NCI-H69 (cell line): ENCODE results near the gene PLPP4.
"Not testable (repeated sequence)": the region's sequence is repeated elsewhere in the genome, so short reads cannot be mapped to it uniquely, and the experiment has no call there.

Source experiments
- DNase-seq: peaks from one replicate; lab custom pipeline; 2025; lab: John Stamatoyannopoulos, UW

PLPP4 gene

DNA sequence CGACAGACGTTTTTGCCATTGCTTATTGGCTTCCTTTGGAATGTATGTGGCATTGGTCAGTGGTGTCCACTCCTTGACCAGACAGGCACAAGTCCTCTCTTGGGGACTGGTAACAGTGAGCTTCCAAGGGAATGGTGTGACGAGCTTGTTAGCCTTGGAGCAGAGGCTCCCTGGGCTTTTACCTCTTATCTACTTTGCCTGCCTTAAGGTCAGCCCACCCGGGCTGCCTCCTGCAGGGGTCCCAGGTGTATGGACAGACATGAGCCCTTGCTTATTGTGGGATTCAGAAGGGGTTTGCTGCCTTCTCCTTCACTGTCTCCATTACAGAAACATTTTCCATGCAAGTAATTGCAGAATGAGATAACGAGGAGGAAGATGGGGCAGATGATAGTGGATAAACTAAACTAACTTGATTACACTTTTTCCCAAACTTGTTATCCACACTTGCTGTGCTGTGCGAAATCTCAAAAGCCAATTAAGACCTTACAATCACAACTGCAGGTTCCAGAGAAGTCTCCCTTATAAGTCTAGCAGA is 29.7 kb downstream of the PLPP4 start:
- no peak for DNase-seq

GRCh38 chr10:120490288-120490687 is 33.3 kb downstream of the PLPP4 start:
- DNase-seq: no peak

DNA sequence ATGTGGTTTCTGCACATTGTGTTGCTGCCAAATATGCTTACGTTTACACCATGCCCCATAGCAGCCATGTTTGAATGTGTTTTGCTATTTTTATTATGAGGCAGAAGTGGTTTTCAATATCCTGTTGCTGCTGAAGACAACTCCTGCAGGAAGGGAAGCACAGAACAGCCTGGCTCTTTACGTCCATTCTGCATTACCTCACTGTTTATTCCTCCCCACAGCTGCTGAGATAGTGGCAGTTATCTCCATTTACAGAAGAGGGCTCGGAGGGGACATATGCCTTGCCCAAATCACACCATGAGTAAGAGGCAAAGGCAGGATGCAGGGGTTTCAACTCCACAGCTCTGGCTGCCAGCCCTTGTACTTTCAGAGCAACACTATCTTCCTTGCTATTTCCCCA is 35.3 kb downstream of the PLPP4 start:
- peak; percentile 2 for DNase-seq

DNA sequence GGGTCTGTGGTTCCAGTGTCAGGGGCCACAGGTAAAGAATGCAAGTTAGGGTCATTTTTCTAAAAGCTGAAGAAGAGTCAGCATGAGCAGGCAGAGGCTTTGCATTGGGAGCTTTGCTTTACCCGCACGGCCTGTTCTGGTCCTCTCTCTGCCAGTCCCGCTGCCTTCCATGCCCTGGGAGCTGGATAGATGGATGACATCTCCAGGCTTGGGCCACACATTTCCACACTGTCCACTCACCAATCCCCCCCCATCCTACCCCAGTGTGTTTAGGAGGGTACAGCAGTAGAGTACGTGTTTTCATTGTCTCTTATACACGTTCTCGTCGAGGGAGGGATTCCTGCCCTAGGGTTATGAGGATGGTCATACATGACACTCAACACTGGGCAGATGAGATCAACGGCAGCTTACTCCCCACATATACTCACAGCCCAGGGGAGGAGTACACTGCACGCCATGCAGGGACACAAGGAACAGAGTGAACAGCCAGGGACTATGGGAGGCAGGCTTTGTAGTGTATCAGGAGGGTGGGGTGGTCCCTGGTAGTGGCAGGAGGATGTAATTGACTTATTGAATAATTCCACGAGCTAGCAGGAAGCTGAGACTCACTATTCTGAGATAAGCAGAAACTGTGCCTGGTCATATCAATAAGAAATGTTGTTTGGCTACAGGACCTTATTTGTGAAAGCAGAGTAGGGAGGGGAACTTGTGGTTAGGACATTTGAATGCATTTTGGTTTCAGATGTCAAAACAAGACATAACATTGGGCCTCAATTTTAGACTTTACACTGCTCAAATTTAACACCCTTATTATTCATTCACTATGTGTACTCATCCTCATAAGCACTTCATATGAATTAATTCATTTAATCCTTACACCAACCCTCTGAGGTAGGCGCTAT is 36.6 kb downstream of the PLPP4 start:
- no peak for DNase-seq

DNA sequence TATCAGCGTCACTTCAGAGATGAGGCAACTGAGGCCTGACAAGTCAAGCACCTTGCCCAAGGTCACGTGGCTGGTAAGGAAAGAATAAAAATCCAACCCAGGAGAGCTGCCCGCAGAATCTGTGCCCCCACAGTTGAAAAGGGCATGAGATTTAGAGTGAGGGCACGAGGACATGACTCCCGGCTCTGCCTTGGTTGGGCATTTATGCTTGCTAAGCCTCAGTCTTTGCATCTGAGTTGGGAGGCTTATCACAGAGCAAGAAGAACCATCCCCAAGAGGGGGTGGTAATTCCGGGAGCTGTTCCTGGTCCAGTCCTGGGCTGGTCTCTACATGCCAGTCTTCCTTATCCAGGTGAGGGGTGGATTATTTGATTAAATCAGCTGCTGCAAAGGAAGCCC is 37.3 kb downstream of the PLPP4 start:
- DNase-seq: no peak

- peak; percentile 13 for DNase-seq
Observed at GRCh38 chr10:120495226-120496009, 38.4 kb downstream of the PLPP4 start.

DNA sequence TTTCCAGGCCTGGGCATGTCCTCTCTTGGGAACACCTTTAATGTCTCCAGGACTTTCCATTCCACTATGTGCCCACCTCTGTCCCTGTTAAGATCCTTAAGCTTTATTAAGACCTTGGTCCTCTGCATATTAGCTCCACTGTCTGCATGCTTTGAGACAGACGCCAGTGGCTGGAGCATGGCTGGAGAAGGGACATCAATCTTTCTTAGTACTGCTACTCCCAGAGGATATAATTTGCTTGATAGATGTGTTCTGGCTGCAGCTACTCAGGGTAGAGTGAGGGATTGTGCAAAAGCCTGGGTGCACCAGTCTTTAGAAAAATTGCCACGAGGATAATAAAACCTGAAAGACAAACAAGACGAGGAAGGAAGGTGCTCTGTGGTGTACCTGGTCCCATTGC is 42.9 kb downstream of the PLPP4 start:
- DNase-seq: no peak

- no peak for DNase-seq
Observed at GRCh38 chr10:120503689-120504088, 46.7 kb downstream of the PLPP4 start.

DNA sequence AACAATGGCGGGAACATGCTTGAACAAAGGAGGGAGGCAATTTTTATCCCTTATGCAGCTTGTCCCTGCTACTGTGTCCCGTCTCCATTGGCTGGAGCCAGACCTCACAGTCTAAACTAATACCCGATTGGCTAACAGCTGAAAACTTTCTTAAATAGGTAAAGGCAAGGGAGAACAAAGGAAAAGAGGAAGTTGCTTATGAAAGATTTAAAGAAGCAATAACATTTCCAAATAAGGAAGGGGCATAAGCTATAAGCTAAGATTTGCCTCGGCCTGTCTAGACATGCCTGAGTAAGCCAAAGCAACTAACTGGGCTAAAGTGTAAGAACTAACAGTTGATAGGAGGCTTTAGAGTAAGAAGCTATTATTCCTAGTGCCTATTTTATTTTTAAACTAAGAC is 47.2 kb downstream of the PLPP4 start:
- DNase-seq: not testable (repeated sequence)

- no peak for DNase-seq
Observed at GRCh38 chr10:120505056-120505455, 48.0 kb downstream of the PLPP4 start.

DNA sequence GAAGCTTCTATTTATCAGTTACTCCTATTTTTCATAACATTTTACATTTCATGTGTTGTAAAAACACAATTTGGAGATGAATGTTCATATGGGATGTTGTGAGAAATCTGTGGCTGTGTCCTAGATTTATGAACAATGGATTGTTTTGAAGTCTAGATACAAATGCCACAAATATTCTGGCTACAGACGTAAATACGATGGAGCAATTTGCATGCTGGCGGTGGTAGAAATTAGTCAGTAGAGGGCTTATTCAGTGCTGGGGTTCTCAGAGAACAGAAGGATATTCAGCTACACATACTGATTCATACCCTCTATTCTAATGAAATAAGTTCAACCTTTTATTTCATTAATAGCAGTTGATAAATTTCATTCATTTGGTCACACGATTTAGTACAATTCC is 48.8 kb downstream of the PLPP4 start:
- DNase-seq: no peak

- DNase-seq: no peak
Observed at GRCh38 chr10:120506674-120507073, 49.6 kb downstream of the PLPP4 start.

DNA sequence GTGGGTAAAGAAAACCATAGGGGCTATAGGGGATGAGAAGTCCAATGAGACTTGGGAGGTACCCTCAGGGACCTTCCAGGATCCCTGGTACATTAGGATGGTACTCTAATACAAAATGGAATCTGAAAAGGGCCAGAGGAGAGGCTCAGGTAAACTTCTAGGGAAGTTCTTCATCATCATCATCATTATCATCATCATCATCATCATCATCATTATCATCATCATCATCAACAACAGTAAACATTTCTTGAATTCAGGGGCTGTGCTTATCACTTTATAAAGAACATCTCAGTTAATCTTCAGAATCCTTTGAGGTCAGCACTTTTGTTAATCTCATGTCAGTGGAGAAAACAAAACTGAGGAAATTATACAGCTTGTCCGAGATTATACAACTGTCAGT is 50.1 kb downstream of the PLPP4 start:
- no peak for DNase-seq

- DNase-seq: no peak
Observed at GRCh38 chr10:120507651-120508050, 50.6 kb downstream of the PLPP4 start.

GRCh38 chr10:120508393-120508792 is 51.4 kb downstream of the PLPP4 start:
- DNase-seq: peak; percentile 5

- no peak for DNase-seq
Observed at GRCh38 chr10:120508966-120509365, 51.9 kb downstream of the PLPP4 start.

DNA sequence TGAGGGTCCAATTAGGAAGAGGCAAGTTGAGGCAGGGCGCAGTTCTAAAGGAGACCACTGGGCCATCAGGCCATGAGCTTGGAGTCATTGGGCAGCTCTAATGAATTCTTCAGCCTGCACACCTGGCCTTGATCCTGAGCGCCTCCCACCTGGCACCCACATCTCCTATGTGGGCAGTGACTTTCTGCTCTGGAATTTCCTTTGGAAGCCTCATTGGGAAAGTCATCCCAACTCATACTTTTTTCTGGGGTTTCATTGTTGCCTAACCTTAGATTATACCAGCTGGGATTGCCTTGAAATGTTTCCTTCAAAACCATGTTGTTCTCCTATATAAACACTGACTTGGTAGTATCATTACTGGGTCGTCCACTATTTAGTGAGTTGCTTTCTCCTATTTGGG is 54.1 kb downstream of the PLPP4 start:
- no peak for DNase-seq

DNA sequence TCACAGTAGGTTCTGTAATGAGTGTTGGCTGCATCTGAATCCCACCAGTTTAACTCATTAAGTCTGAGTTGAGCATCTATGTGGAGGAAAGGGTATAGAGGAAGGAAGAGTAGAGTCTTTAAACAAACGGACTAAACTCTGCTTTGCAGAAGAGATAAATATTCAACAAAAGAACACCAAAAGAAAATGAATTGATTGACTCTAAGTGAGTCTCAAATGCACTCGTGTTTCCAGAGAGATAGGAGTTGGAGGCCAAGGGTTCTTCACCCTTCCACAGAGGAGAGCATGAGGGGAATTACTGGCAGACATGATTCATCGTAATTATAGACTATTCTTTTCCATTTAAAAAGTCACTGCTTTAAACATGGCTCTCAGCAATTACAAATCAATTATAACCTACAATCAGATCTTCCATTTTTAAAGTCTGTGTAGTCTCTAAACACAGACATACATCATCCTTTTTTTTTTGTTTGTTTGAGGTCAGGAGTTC is 56.3 kb downstream of the PLPP4 start:
- peak; percentile 86 for DNase-seq

GRCh38 chr10:120514035-120514620 is 57.1 kb downstream of the PLPP4 start:
- peak; percentile 44 for DNase-seq

- DNase-seq: peak; percentile 11
Observed at GRCh38 chr10:120514959-120515358, 57.9 kb downstream of the PLPP4 start.

GRCh38 chr10:120515741-120516140 is 58.7 kb downstream of the PLPP4 start:
- peak; percentile 24 for DNase-seq

DNA sequence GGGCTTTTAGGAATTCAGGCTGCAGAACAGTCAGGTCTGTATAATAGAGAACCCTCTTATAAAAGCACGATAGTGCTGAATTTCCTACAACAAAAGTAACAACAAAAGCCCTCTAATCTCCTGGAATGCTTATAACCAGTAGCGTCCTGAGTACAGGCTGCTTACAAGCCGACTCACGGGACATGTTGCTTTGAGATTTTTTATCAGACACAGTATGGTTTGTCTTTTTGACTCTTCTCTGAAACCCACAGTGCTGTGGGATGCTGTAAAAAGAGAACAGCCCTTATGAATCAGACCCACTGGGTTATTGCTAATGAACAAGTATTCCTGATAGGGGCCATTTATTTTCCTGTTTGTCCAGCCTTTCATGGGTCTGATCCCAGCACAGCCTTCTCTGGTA is 59.4 kb downstream of the PLPP4 start:
- DNase-seq: no peak
